HL-60 (cell line): ENCODE results near the gene SYCE3.
A peak's percentile ranks its signal among the peaks of the same experiment; 100 is the strongest.

Experiments
- DNase-seq, 2 experiments: peaks; one replicate each; pipeline ENCODE4 v3.0.0-alpha.2; 2010 to 2020; ENCODE audit warnings: low read depth in 1 of 2, low spot score in 1 of 2
- H3K27ac ChIP-seq: fragments of 250-450 bp; sonication (Bioruptor Pico); replicated peaks from 2 replicates; pipeline ENCODE4 v1.5.1; 2020; ENCODE audit warnings: mild to moderate bottlenecking, moderate library complexity
- H3K27me3 ChIP-seq: fragments of 250-450 bp; sonication (Bioruptor Pico); 2 replicates; pipeline ENCODE4 v1.5.1; 2021; ENCODE audit warnings: mild to moderate bottlenecking, moderate library complexity; ENCODE audit not compliant: insufficient read depth, poor library complexity, severe bottlenecking
- H3K4me3 ChIP-seq: replicated peaks from 2 replicates; pipeline ENCODE4 v1.5.1; 2011; ENCODE audit warnings: mild to moderate bottlenecking, control low read depth, low read length; ENCODE audit not compliant: insufficient read depth
- GABPA ChIP-seq: IDR thresholded peaks from 2 replicates; pipeline ENCODE4 v1.6.1; 2012; ENCODE audit warnings: low read depth
- POLR2AphosphoS5 ChIP-seq: IDR thresholded peaks from 2 replicates; pipeline ENCODE4 v1.6.1; 2012; ENCODE audit warnings: low read depth
- SPI1 ChIP-seq: IDR thresholded peaks from 2 replicates; pipeline ENCODE4 v1.6.1; 2012; ENCODE audit warnings: low read depth, mild to moderate bottlenecking, borderline replicate concordance
- TF ChIP-seq, protein P1 (sequence below): IDR thresholded peaks from 2 replicates; pipeline ENCODE4 v1.6.1; 2012; ENCODE audit warnings: low read depth; ENCODE audit not compliant: insufficient replicate concordance
- TF ChIP-seq, protein P2 (sequence below): IDR thresholded peaks from one replicate; pipeline ENCODE4 v1.5.1; 2011; ENCODE audit warnings: low read length, control low read depth, inconsistent platforms; ENCODE audit not compliant: insufficient read depth

Gene SYCE3

GRCh38 chr22:50600967-50601668, 38.4 kb upstream of the SYCE3 start:
- peaks cover 31% of the 10 kb centered on the region for H3K27me3 ChIP-seq
- no peak for DNase-seq
- TF ChIP-seq, protein P1, sequence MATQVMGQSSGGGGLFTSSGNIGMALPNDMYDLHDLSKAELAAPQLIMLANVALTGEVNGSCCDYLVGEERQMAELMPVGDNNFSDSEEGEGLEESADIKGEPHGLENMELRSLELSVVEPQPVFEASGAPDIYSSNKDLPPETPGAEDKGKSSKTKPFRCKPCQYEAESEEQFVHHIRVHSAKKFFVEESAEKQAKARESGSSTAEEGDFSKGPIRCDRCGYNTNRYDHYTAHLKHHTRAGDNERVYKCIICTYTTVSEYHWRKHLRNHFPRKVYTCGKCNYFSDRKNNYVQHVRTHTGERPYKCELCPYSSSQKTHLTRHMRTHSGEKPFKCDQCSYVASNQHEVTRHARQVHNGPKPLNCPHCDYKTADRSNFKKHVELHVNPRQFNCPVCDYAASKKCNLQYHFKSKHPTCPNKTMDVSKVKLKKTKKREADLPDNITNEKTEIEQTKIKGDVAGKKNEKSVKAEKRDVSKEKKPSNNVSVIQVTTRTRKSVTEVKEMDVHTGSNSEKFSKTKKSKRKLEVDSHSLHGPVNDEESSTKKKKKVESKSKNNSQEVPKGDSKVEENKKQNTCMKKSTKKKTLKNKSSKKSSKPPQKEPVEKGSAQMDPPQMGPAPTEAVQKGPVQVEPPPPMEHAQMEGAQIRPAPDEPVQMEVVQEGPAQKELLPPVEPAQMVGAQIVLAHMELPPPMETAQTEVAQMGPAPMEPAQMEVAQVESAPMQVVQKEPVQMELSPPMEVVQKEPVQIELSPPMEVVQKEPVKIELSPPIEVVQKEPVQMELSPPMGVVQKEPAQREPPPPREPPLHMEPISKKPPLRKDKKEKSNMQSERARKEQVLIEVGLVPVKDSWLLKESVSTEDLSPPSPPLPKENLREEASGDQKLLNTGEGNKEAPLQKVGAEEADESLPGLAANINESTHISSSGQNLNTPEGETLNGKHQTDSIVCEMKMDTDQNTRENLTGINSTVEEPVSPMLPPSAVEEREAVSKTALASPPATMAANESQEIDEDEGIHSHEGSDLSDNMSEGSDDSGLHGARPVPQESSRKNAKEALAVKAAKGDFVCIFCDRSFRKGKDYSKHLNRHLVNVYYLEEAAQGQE = no peak
- no peak for TF ChIP-seq GABPA
- TF ChIP-seq POLR2AphosphoS5 = no peak
- TF ChIP-seq, protein P2, sequence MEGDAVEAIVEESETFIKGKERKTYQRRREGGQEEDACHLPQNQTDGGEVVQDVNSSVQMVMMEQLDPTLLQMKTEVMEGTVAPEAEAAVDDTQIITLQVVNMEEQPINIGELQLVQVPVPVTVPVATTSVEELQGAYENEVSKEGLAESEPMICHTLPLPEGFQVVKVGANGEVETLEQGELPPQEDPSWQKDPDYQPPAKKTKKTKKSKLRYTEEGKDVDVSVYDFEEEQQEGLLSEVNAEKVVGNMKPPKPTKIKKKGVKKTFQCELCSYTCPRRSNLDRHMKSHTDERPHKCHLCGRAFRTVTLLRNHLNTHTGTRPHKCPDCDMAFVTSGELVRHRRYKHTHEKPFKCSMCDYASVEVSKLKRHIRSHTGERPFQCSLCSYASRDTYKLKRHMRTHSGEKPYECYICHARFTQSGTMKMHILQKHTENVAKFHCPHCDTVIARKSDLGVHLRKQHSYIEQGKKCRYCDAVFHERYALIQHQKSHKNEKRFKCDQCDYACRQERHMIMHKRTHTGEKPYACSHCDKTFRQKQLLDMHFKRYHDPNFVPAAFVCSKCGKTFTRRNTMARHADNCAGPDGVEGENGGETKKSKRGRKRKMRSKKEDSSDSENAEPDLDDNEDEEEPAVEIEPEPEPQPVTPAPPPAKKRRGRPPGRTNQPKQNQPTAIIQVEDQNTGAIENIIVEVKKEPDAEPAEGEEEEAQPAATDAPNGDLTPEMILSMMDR = no peak
- TF ChIP-seq SPI1 = no peak
- H3K27ac ChIP-seq = no peak overlapping the region
- H3K4me3 ChIP-seq = no peak overlapping the region

- H3K27ac ChIP-seq = no peak within 1 kb of the TSS
- no peak for DNase-seq
- peaks cover 25% of the 10 kb centered on the region for H3K27me3 ChIP-seq
- TF ChIP-seq GABPA = no peak
- TF ChIP-seq, protein P1 = no peak
- TF ChIP-seq SPI1 = no peak
- no peak for TF ChIP-seq POLR2AphosphoS5
- no peak within 1 kb of the TSS for H3K4me3 ChIP-seq
Measured at GRCh38 chr22:50600538-50600937, 37.8 kb upstream of the SYCE3 start, which contains the start of gene MAPK8IP2. Gene MAPK8IP2 (plus strand): TSS chr22:50600793. CDS start chr22:50600819, 26 bp downstream.

DNA sequence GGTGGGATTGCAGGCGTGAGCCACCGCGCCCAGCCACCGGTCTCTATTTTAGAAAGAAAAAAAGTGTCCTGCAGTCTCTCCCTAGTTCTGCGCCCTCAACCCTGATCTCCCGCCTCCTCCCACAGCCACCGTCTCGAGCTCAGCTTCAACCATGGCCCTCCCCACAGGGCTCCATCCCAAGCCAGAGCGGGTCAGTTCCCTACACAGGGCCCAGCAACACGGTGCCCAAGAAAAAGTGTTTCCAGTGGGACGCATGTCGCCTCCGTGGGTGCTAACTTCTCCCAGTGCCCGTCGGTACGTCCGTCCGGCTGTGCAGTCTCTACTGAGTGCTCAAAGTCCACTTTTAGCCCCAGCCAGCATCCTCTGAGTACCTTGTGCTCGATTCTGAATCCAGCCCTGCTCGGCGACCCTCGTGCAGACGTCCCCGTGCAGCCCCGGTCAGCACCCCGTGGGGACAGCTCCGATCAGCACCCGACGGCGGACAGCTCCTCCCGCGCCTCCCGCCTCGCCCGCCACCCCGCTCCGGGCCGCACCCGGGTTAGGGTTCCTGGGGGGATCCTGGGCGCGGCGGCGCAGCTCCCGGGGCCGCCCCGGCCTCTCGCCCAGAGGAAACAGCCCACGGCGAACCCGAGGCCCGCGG, 37.2 kb upstream of the SYCE3 start:
- Histone ChIP-seq H3K27me3 (peaks cover 20% of the 10 kb centered on the region), H3K4me3 (no peak overlapping the region), H3K27ac (no peak overlapping the region)
- DNase-seq = peak in 1 of 2 experiments; percentile 25
- TF ChIP-seq SPI1 = no peak
- TF ChIP-seq, protein P1 = peak; percentile 99

GRCh38 chr22:50597097-50597496, 34.4 kb upstream of the SYCE3 start:
- peaks cover 7% of the 10 kb centered on the region for H3K27me3 ChIP-seq
- DNase-seq = no peak
- TF ChIP-seq GABPA (no peak), POLR2AphosphoS5 (no peak), SPI1 (no peak)
- TF ChIP-seq, protein P1 = no peak
- TF ChIP-seq, protein P2 = no peak
- no peak overlapping the region for H3K4me3 ChIP-seq
- H3K27ac ChIP-seq = no peak overlapping the region
